Erythroblast (primary cell): ENCODE measurements around the gene MAPK14.

Experiments
- GATA1 ChIP-seq: IDR thresholded peaks from 2 replicates; pipeline ENCODE4 v1.6.1; 2011; ENCODE audit warnings: low read depth, mild to moderate bottlenecking, control low read depth, low read length, moderate library complexity
- POLR2A ChIP-seq: IDR thresholded peaks from 2 replicates; pipeline ENCODE4 v1.6.1; 2011; ENCODE audit warnings: mild to moderate bottlenecking, low read length

GRCh38 chr6:36065916-36066315, 38.3 kb downstream of the MAPK14 start:
- no peak for TF ChIP-seq POLR2A
- no peak for TF ChIP-seq GATA1
